ENCODE data around the gene TM9SF3. TPM values are rescaled to one million over a fixed set of nuclear protein-coding genes. Genes with fewer than 3 reads are reported as not detected.

Gene TM9SF3
- 10 to 100 TPM; 52.7 to 78.9 TPM for total RNA-seq

GRCh38 chr10:96586419-96587263 lies at the start of gene TM9SF3:
TSS of gene TM9SF3 (minus strand) at chr10:96587012. CDS start at chr10:96586835, 177 bp downstream.

GRCh38 chr10:96513698-96514561 lies 72.9 kb downstream of the TM9SF3 start, which contains the start of gene TLL2:
TSS of gene TLL2 (minus strand) at chr10:96513926. CDS start at chr10:96513685, 241 bp downstream.

Small RNAs within 50 kb of the gene (small RNA-seq; reads per million reads assigned to genes)
- gene RNA5SP324, result 0 to 0.04 reads per million in 2 donors

Other genes with a start within 250 kb of the TM9SF3 start
- not detected for gene OPALIN, start 228.0 kb downstream of the TM9SF3 start, total RNA-seq
- gene TLL2, start 73.1 kb downstream of the TM9SF3 start, total RNA-seq, result under 1 TPM; 0.33 to 0.34 TPM
- 1 to 10 TPM in 1 of 2 donors, under 1 TPM in 1; under 0.01 to 4.7 TPM for gene PIK3AP1, start 133.5 kb upstream of the TM9SF3 start, total RNA-seq
- 10 to 100 TPM; 16.2 to 17.0 TPM for gene LCOR, start 245.3 kb upstream of the TM9SF3 start, total RNA-seq